ENCODE results near the gene NR5A2. TPM values are rescaled to one million over a fixed set of nuclear protein-coding genes. Genes with fewer than 3 reads are reported as not detected.

Gene NR5A2
- total RNA-seq, 3 donors from 2014 or later = 32.7 to 75.3 (median 47.9) TPM

- Histone ChIP-seq H3K9me3 (no peaks in the 10 kb centered on the region), H3K36me3 (ENCODE audit: low read depth) (no peaks in the 10 kb centered on the region), H3K4me1 (ENCODE audit: low read depth) (no peaks in the 10 kb centered on the region), H3K4me3 (no peak overlapping the region)
- intact Hi-C loops (cut with DNase I, micrococcal nuclease) = no loop called here
- no peak for TF ChIP-seq CTCF (IDR thresholded peaks at IDR 0.05)
- DNase-seq (no peak), ATAC-seq (no peak)
These were observed 145.6 kb downstream of the NR5A2 start for GRCh38 chr1:200173097-200173618.

GRCh38 chr1:200174525-200175295 is 147.2 kb downstream of the NR5A2 start:
- no peak for ATAC-seq

GRCh38 chr1:200176181-200176580 is 148.7 kb downstream of the NR5A2 start:
- no peak overlapping the region for H3K4me3 ChIP-seq
- no peaks in the 10 kb centered on the region for H3K9me3 ChIP-seq
- no peaks in the 10 kb centered on the region for H3K36me3 ChIP-seq (ENCODE audit: low read depth)
- DNase-seq = no peak
- H3K4me1 ChIP-seq (ENCODE audit: low read depth) = no peaks in the 10 kb centered on the region
- ATAC-seq = no peak
- TF ChIP-seq CTCF (IDR thresholded peaks at IDR 0.05) = no peak
- intact Hi-C loops (cut with DNase I, micrococcal nuclease) = no loop called here

More at GRCh38 chr1:200174525-200175295, 147.2 kb downstream of the NR5A2 start:
- no peaks in the 10 kb centered on the region for H3K4me1 ChIP-seq (ENCODE audit: low read depth)
- H3K36me3 ChIP-seq (ENCODE audit: low read depth) = no peaks in the 10 kb centered on the region
- H3K4me3 ChIP-seq = no peak overlapping the region
- no peak for DNase-seq
- intact Hi-C loops (cut with DNase I, micrococcal nuclease) = no loop called here
- TF ChIP-seq CTCF (IDR thresholded peaks at IDR 0.05) = no peak
- H3K9me3 ChIP-seq = no peaks in the 10 kb centered on the region

GRCh38 chr1:200176798-200177197 is 149.3 kb downstream of the NR5A2 start:
- no peak for DNase-seq
- H3K4me1 ChIP-seq (ENCODE audit: low read depth) = no peaks in the 10 kb centered on the region
- no peak overlapping the region for H3K4me3 ChIP-seq
- intact Hi-C loops (cut with DNase I, micrococcal nuclease) = no loop called here
- no peak for TF ChIP-seq CTCF (IDR thresholded peaks at IDR 0.05)
- ATAC-seq = no peak
- H3K36me3 ChIP-seq (ENCODE audit: low read depth) = no peaks in the 10 kb centered on the region
- no peaks in the 10 kb centered on the region for H3K9me3 ChIP-seq

GRCh38 chr1:200178340-200178739 is 150.8 kb downstream of the NR5A2 start:
- intact Hi-C loops (cut with DNase I, micrococcal nuclease) = no loop called here
- H3K4me1 ChIP-seq (ENCODE audit: low read depth) = no peaks in the 10 kb centered on the region
- no peak for DNase-seq
- ATAC-seq = no peak
- H3K4me3 ChIP-seq = no peak overlapping the region
- TF ChIP-seq CTCF (IDR thresholded peaks at IDR 0.05) = no peak
- no peaks in the 10 kb centered on the region for H3K36me3 ChIP-seq (ENCODE audit: low read depth)
- H3K9me3 ChIP-seq = no peaks in the 10 kb centered on the region
